NCI-H510A (cell line): ENCODE measurements around the gene DIDO1.
"Not testable (repeated sequence)": the region's sequence is repeated elsewhere in the genome, so short reads cannot be mapped to it uniquely, and the experiment has no call there.

Experiments
- DNase-seq: peaks from one replicate; lab custom pipeline; 2025; lab: John Stamatoyannopoulos, UW

Gene DIDO1

DNA sequence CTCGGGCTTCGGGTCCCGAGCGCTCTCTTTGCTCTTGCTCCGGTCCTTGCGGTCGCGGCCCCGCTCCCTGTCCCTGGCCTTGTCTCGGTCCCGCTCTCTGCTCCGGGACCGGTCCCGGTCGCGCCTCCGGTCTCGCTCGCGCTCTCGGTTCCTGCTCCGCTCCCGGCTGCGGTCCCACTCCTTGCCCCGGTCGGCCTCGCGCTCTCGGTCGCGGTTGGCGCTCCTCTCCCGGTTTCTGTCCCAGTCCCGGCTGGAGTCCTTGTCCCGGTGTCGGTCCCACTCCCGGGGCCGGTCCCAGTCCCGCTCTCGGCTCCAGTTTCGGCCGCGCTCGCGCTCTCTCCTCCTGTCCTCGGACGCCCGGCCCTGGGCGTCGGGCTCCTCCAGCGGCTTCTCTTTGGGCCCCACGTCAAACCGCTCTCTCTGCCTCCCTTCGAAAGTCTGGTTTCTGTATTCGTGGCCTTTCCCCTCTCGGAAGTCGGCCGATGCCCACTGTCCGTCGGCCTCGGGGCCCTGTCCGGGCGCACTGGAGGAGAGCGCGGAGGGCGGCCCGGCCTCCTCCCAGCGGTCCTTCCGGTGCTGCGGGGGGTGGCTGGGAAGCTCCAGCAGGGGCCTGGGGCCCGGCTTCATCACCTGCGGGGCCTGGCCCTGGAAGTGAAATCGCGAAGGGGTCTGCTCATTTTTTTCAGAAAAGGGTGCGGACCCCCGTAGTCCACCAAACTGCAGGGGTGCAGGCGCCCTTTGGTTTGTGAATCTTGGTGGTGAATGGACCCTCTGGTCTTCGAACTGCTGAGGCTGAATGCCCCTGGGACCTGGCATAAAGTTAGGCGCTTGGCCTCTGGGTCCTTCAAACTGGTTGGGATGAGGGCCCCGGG is 46.8 kb downstream of the DIDO1 start:
- no peak for DNase-seq

DNA sequence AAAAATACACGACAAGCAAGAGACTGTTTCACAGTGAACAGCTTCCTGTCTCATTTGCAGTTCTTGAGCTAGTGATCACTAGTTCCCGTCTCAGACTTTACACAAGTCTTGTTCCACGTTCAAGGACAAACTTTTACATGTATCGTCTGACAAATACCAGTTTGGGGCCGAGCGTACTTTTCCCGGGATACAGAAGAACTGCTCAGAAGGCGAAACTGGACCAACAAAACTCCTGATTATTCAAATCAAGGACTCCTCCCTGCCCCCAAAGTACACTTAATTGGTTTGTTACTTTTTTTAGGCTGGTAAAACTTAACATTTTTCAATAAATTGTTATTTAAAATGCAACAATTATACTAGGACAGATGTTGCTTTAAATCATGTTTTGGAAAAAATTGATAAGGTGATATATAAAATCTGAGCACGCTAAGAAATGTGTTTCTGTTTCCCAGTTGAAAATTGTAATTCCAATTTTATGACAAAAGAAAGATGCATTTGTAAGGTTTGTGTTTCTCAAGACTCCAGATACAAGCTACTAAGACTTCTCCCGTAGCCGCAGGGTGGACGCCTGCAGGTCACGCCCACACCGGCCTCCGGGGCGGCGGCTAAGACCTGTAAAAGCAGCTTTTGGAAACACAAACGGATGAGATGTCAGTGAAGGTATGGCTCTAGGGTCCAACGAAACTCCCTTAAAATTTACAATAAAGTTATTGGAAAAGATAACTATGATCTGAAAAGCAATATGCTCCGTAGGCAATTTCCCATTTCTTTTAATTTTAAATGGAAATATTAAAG is 47.9 kb downstream of the DIDO1 start:
- no peak for DNase-seq

DNA sequence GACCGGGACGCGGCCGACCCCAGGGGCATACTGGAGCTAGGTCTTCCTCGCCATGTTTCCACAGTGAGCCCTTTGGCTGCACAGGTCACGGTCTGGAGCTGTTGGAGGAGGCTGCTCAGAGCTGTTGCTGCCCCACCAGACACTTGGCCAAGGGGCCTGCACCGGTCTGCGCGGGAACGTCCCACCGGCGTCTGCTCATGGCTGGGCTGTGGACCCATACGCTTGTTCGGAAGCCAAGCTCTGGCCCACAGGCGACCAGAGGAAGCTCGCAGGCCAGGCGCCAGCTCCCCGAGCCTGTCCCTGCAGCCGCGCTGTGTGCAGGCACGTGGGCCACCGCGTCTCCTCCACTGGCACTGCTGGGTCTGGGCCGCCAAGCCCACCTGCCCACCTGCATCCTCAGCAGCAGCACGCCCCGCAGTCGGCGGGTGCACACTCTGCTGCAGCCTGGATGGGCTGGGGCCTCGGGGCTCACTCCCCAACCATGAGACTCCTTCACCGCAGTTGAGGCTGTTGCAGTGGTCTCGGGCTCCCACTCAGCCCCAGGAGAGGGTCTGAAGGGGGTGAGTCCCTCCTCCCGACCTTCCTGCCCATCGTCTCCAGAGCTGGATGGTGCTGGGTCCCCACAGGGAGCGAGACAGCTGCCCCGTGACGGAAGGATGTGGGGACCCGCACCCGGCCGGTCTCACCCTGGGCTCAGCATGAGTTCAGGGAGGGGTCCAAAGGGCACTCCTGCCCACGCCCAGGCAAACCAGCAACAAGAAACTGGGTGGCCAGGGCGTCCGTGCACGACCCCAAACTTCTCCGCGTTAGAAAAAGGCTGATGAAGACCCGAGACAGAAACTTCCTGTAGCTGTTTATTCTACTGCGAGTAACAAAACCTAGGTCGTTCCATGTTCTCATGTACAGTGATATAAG is 49.1 kb downstream of the DIDO1 start:
- no peak for DNase-seq

DNA sequence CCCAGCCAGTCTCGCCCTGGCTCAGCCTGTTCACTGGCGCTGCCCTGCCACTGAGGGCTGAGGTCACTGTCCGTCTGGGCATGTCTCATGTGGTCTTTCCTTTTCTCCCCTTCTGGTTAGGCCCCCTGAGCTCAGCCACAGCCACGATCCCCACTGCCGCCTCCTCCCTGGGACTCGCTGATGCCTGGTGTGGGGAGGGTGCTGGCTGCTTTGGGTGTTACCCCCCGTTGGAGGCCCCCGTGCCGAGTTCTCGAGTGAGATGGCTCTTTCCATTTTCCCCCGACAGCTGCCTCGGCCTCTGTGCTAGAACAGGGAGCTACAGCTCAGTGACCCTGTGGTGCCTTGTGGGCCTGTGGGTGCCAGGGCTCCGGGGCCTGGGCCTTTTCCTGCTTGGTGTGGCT is 49.8 kb downstream of the DIDO1 start:
- no peak for DNase-seq

DNA sequence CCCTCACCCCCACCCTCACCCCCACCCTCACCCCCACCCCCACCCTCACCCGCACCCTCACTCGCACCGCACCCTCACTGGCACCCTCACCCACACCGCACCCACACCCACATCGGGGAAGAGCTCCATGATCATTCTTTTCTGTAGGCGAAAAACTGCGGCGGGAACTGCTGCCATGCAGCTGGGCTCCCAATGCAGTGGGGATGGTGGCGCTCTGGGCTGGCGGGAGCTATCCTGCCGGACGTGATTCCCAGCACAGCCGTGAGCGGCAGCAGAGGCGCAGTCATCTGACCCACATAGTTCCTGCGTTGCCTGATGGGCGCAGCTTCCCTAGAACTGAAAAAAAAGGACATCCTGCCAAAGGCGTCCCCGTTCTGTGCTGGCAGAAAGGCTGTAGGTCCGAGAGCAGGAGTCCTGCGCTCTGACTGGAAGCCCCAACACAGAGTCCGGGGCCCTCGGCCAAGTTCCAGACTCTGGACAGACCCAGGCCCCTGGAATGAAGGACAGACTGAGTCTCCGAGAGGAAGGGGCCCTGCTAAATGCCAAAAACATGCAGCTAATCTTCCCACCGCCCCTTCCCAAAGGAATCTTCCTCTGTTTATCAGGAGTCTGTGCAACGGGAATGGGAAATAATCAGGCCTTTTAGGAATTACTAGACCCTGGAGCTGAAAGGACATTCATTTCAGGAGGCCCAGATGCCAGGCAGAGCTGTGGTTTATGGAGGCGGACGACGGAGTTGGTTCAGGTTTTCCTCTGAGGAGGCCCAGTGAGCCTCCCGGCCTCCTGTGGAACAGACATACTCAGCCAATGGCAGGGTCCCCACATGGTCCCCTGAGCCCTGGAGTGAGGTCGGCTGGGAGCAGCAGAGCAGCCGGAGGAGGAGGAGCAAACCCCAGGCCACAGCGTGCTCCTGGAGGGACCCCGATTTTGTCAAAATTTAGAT is 50.6 kb downstream of the DIDO1 start:
- peak; percentile 84 for DNase-seq

DNA sequence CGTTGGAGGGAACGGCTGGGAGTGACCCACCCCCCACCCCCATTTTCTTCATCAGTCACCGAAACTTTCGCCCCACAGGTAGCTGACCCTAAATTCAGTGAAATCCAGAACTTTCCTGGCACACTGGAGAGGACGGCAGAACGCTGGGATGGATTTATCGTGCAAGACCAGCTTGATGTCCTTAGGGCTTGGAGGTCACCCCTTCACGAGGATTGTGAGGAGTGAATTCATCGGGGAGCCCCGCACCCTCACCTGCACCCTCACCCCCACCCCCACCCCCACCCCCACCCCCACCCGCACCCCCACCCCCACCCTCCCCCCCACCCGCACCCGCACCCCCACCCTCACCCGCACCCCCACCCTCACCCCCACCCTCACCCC is 51.4 kb downstream of the DIDO1 start:
- DNase-seq: no peak

DNA sequence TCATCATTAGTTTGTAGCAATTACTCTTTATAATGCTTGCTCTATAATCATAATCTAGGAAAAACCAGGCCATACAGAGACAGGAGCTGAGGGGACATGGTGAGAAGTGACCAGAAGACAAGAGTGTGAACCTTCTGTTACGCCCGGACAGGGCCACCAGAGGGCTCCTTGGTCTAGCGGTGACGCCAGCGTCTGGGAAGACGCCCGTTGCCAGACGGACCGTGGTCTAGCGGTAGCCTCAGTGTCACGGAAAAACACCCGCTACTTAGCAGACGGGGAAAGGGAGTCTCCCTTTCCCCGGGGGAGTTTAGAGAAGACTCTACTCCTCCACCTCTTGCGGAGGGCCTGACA is 52.6 kb downstream of the DIDO1 start:
- DNase-seq: not testable (repeated sequence)

DNA sequence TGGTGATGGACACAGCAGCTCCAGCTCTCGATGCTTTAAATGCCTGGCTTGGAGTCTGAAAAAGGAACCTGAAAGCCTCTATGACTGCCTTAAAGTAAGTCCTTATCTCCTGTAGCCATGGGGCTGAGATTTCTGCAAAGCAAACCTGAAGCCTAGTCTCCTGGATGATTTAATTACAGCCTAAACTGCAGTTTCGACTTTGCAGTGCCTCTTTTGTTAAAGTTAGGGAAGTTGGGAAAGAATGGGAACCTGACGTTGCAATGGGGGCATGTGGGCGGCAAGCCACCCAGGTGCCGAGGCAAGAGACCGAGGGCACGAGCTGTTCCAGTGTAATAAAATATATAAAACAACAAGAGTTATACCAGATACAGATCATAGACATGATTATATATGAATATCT is 53.0 kb downstream of the DIDO1 start:
- no peak for DNase-seq

DNA sequence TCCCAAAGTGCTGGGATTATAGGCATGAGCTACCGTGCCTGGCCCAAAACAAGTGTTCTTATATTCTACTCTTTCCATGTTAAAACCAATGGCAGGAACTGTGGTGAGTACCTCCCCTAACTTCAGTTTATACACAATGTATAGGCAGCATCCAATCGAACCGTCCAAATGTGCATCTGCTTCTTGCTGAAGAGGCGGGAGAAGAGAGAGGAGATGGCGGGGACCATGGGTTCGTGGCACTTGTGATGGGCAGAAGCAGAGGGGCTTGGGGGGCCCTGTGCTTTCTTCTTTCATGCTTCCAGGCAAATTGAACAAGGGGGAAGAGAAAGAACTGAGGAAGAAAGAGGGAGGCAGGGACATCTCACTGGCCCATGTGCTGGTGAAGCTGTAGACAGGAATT is 53.4 kb downstream of the DIDO1 start:
- no peak for DNase-seq

DNA sequence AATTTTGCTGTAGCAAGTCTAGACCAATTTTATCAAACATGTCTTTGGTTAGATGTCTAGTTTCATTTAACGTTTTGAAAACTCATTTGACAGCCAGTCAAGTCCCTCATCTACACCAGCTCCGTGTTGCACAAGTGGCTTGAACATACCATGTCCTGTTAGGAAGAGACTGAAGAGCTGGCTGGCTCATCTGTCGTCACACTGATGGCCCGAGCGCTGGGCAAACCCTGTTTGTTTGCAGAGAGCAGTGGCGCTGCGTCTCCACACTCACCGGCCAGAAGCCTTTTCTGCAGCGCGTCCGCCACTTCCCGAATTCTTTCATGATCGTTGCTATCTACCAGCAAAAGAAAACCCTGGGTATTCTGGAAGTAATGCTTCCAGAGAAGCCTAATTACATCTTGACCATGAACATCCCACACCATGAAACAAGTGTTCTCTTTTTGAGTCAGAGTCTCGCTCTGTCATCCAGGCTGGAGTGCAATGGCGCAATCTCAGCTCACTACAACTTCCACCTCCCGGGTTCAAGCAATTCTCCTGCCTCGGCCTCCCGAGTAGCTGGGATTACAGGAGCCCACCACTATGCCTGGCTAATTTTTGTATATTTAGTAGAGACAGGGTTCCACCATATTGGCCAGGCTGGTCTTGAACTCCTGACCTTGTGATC is 54.0 kb downstream of the DIDO1 start:
- peak; percentile 10 for DNase-seq

DNA sequence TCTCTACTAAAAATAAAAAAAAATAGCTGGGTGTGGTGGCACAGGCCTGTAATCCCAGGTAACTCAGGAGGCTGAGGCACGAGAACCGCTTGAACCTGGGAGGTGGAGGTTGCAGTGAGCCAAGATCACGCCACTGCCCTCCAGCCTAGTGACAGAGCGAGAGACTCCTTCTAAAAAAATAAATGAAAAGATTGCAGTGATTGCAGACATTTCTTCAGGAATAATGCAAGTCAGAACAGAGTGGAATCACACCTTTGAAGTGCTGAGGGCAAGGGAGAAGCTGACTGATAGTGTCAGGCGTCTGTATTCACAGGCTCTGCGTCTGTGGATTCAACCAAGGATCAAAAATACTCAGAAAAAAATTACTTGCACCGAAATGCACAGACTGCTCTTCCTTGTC is 62.1 kb downstream of the DIDO1 start:
- DNase-seq: no peak

DNA sequence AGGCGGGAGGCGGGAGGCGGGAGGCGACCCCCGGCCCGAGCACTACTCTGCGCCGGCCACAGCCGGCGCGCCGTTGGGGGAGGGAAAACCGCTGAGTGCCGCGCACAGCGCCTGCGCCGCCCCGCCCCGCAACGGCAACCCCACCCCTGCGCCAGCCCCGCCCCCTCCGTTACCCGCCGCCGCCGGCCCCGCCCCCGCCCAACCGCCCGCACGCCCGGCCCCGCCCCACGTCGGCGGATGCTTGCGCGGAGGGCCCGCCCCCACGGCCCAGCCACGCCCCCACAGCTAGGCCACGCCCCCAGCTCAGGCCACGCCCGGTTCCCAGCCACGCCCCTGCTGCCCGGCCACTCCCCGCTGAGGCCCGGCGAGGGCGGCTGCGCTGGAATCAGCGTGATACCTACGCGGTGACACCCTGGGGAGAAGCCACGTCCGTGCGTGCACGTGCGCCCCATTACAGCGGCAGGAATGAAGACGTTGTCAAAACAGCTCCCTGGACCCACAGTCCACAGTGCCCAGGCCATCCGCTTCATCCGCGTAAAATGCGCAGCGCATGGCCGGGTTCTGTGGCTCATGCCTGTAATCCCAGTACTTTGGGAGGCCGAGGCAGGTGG is 64.5 kb downstream of the DIDO1 start, which contains the start of gene TCFL5:
TCFL5 (minus strand) TSS at position 97 of the 611 bp plus-strand sequence. CDS start 152 bp downstream, outside the sequence.
- peak; percentile 47 for DNase-seq

DNA sequence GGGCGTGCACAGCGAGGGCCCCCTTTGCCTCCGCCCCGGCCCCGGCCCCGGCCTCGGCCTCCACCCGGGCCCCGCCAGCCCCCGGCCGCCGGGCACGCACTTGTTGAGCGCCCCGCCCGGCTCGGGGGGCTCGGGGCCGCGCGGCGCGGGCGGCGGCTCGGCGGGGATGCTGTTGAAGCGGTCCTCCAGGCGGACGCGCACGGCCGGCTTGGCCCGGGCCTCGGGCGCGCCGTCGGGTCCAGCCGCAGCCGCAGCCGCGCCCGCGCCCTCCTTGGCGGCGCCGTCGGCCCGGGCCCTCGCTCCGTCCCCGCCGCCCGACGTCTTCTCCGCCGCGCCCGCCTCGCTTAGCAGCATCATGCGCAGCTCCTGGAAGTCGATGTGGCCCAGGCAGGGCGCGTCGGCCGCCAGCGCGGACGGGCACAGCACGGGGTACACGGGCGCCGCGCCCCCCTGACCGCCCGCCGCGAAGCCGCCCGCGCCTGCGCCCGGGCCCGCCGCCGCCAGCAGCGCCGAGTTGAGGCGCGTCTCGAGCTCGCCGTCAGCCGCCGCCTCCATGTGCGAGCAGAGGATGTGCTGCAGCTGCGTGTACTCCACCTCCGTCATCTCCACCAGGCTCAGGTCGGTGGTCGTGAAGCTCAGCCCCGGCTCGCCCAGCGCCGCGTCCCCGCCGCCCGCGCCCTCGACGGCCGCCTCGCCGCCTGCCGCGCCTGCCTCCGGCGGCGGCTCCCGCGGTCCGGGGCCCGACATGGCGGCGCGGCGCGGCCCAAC is 65.2 kb downstream of the DIDO1 start:
- DNase-seq: no peak

DNA sequence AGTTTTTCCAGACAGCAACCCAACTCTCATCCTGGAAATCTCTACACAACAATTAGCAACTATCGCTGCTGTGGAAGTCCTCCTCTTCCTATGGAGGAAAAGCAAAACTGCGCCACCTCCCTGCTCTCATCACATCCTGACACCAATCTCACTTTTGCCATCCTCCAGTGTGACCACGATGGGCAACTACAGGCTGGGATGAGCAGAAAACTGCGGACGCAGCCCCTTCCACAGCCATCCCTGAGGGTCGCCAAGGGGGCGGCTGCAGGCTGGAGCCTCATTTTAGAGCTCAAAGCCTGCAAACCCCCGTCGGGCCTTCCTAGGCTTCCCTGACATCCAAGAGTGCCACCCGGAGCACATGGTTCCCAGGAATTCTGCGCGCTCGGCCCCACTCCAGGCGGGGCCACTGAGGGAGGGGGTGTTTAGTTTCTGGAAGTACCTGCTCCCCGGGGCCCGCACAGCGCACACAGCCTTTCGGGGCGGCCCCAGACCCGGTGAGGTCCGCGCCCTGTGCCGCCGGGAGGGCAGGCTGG is 65.8 kb downstream of the DIDO1 start:
- DNase-seq: no peak

DNA sequence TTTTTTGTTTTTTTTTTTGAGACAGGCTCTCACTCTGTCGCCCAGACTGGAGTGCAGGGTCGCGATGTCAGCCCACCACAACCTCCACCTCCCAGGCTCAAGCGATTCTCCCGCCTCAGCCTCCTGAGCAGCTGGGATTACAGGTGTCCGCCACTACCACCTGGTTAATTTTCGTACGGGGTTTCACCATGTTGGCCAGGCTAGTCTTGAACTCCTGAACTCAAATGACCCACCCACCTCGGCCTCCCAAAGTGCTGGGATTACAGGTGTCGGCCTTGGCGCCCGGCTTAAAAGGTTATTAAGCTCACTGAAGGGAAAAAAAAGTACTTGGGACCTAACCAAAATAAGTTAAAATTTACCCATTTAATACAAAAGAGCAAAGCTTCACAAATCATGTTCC is 66.6 kb downstream of the DIDO1 start:
- DNase-seq: no peak

DNA sequence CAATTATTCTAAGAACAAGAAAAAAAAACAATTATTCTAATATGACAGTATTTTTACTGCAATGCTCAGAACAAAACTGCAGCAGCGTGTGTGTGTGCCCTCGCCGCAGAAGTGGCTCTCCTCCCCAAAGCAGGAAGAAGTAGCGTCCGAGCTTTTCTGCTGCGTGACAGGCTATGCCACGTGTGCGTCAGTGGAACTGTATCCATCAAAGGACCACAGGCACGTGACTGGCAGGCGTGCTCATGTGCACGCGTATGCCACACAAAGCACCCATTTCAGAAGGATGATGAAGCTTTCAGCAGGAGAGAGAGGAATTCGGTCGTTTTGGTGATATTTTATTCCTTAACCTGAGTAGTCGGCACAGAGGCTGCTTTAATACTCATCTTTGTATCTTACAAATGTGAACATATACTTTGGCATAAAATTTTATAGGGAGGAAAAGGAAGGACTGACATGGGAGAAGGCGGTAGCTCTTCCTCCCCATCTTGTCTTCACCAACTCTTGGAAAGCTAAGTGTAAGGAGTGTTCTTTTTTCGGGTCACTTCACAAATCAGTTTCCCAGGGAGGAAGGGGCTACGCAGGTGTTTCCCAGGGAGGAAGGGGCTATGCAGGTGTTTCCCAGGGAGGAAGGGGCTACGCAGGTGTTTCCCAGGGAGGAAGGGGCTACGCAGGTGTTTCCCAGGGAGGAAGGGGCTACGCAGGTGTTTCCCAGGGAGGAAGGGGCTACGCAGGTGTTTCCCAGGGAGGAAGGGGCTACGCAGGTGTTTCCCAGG is 68.1 kb downstream of the DIDO1 start:
- no peak for DNase-seq

DNA sequence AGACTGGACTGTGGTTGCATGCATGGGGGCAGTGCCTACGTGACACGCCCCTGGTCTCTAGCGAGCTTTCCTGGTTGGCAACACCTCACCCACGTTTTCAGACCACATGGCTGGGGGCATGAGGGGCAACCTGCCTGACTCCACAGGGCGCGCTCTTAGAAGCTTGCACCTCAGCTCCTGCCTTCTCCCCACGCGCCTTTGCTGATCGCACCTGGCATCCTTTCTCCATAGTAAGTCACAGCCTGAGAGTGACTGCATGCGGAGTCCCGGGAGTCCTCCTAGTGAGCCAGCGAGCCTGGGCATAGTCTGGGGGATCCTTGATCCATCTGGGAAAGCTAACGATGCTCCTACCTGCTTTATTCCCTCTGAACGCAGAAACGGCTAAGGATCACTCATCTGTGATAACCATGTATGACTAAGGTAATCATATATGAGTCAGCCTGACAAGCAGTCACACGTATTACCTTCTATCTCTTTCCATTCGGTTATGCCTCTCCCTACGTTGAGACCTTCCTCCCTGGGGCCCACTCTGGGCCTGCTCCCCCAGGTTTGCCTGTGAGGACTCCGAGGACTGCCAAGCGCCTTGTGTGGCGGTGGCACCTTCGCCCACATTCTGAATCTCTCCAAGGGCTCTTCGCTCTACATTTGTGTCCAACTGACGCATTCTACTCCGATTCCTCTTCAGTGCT is 69.2 kb downstream of the DIDO1 start:
- DNase-seq: no peak

DNA sequence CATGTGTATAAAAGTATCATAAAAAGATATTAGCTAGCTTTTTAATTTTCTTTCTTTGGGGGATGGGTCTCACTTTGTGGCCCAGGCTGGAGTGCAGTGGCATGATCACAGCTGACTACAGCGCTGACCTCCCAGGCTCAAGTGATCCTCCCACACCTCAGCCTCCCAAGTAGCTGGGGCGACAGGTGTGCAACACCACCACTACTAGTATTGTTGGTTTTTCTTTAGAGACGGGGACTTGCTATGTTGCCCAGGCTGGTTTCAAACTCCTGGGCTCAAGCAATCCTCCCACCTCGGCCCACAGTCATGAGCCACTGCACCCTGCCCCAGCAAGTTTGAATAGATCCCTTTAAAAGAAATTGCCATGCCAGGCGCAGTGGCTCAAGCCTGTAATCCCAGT is 71.2 kb downstream of the DIDO1 start:
- no peak for DNase-seq
